Esophagus muscularis mucosa (tissue), 4 donors: Measurements from ENCODE around the gene FBXO46. TPM values are rescaled to one million over a fixed set of nuclear protein-coding genes. Genes with fewer than 3 reads are reported as not detected.
"Not testable (repeated sequence)": the region's sequence is repeated elsewhere in the genome, so short reads cannot be mapped to it uniquely, and the experiment has no call there.

Experiments
- DNase-seq: peaks from one replicate; pipeline ENCODE4 v3.0.0-alpha.2; 2017; ENCODE audit errors: extremely low spot score
- H3K27ac ChIP-seq, 4 donors: fragments of 200-600 bp; sonication (generic); replicated peaks in 1 of 4; 1 replicate in 3 of 4; 2 replicates in 1 of 4; pipeline ENCODE4 v1.5.1; 2016 to 2019; ENCODE audit warnings: mild to moderate bottlenecking in 1 of 4
- H3K27me3 ChIP-seq, 4 donors: fragments of 200-600 bp; sonication (generic); one replicate each; pipeline versions ENCODE4 v1.5.1 to v1.6.0; 2016 to 2019
- H3K36me3 ChIP-seq, 4 donors: fragments of 200-600 bp; sonication (generic); one replicate each; pipeline ENCODE4 v1.5.1; 2016 to 2019
- H3K4me1 ChIP-seq, 4 donors: fragments of 200-600 bp; sonication (generic); one replicate each; pipeline ENCODE4 v1.5.1; 2016 to 2019
- H3K4me3 ChIP-seq, 4 donors: fragments of 200-600 bp; sonication (generic); 1 replicate in 2 of 4; 2 replicates in 2 of 4; pipeline ENCODE4 v1.5.1; 2016 to 2019; ENCODE audit warnings: mild to moderate bottlenecking in 4 of 4, moderate library complexity in 1 of 4
- H3K9me3 ChIP-seq, 4 donors: fragments of 200-600 bp; sonication (generic); 1 replicate in 3 of 4; 2 replicates in 1 of 4; pipeline ENCODE4 v1.5.1; 2016 to 2019
- EP300 ChIP-seq: sonication (generic); formaldehyde crosslinking; IDR thresholded peaks from one replicate; pipeline ENCODE4 v1.6.1; 2017; ENCODE audit warnings: antibody characterized with exemption
- POLR2A ChIP-seq: fragments of 450-650 bp; IDR thresholded peaks from one replicate; pipeline ENCODE4 v1.6.1; 2017; ENCODE audit warnings: antibody characterized with exemption, moderate library complexity, mild to moderate bottlenecking, low read depth
- POLR2AphosphoS5 ChIP-seq, 2 donors: sonication (generic); formaldehyde crosslinking; IDR thresholded peaks; one replicate each; pipeline ENCODE4 v1.6.1; 2017; ENCODE audit warnings: antibody characterized with exemption in 2 of 2
- WGBS: methylation state at CpG from one replicate; pipeline ENCODE4 v1.1.5; 2018; 5-methylcytosine and 5-hydroxymethylcytosine counted together
- intact Hi-C: fragments of 100-400 bp; cut with DNase I; formaldehyde crosslinking; loops from one replicate; pipeline ENCODE4 v1.15.1; 2023
- total RNA-seq, 4 donors: library from RNA; depleted of rRNA; stranded (reverse); fragments of >200 nt; gene quantifications; one replicate each; pipeline versions ENCODE4 v1.1.0 to v1.2.1, GENCODE V29; 2016
- TF ChIP-seq, protein P1 (sequence below), 3 experiments: fragments of 200-600 bp in 2 of 3; fragments of 450-650 bp in 1 of 3; sonication (generic) in 2 of 3; IDR thresholded peaks; one replicate each; pipeline ENCODE4 v1.5.1; 2017 to 2019; ENCODE audit warnings: antibody characterized with exemption in 3 of 3, mild to moderate bottlenecking in 2 of 3, moderate library complexity in 1 of 3

FBXO46 gene
- total RNA-seq, 4 donors from 2014 or later, result 8.6 to 27.7 (median 18.2) TPM

- Histone ChIP-seq H3K27ac (peak overlapping the region; percentile 73 to 85 (median 78)), H3K4me3 (peak overlapping the region; percentile 69 to 85 (median 79)), H3K36me3 (peaks cover 0 to 12% (median 0%) of the 10 kb centered on the region in 4 donors), H3K4me1 (peaks cover 11 to 34% (median 25%) of the 10 kb centered on the region in 4 donors), H3K9me3 (no peaks in the 10 kb centered on the region), H3K27me3 (no peaks in the 10 kb centered on the region)
- intact Hi-C loops, result no loop called here
- TF ChIP-seq, protein P1, sequence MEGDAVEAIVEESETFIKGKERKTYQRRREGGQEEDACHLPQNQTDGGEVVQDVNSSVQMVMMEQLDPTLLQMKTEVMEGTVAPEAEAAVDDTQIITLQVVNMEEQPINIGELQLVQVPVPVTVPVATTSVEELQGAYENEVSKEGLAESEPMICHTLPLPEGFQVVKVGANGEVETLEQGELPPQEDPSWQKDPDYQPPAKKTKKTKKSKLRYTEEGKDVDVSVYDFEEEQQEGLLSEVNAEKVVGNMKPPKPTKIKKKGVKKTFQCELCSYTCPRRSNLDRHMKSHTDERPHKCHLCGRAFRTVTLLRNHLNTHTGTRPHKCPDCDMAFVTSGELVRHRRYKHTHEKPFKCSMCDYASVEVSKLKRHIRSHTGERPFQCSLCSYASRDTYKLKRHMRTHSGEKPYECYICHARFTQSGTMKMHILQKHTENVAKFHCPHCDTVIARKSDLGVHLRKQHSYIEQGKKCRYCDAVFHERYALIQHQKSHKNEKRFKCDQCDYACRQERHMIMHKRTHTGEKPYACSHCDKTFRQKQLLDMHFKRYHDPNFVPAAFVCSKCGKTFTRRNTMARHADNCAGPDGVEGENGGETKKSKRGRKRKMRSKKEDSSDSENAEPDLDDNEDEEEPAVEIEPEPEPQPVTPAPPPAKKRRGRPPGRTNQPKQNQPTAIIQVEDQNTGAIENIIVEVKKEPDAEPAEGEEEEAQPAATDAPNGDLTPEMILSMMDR (IDR thresholded peaks at IDR 0.05), result no peak
- WGBS, result 10% methylated on average over 10 of the region's 10 CpGs
- DNase-seq, result no peak
Observed at GRCh38 chr19:45729800-45730290, 851 bp downstream of the FBXO46 start.

DNA sequence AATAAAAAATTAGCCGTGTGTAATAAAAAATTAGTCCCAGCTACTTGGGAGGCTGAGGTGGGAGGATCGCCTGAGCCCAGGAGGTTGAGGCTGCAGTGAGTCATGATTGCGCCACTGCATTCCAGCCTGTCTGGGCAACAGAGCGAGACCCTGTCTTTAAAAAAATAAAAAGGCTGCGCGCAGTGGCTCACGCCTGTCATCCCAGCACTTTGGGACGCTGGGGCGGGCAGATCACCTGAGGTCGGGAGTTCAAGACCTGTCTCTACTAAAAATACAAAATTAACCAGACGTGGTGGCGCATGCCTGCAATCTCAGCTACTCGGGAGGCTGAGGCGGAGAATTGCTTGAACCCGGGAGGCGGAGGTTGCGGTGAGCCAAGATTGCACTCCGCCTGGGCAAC is 2.0 kb downstream of the FBXO46 start:
- H3K9me3 ChIP-seq, DNase-seq, intact Hi-C loops, H3K4me3 ChIP-seq, H3K27me3 ChIP-seq, H3K27ac ChIP-seq: not testable (repeated sequence)
- Histone ChIP-seq H3K36me3 (peaks cover 0 to 12% (median 0%) of the 10 kb centered on the region in 4 donors), H3K4me1 (peaks cover 11 to 34% (median 25%) of the 10 kb centered on the region in 4 donors)
- 97% methylated on average over 18 of the region's 18 CpGs for WGBS

DNA sequence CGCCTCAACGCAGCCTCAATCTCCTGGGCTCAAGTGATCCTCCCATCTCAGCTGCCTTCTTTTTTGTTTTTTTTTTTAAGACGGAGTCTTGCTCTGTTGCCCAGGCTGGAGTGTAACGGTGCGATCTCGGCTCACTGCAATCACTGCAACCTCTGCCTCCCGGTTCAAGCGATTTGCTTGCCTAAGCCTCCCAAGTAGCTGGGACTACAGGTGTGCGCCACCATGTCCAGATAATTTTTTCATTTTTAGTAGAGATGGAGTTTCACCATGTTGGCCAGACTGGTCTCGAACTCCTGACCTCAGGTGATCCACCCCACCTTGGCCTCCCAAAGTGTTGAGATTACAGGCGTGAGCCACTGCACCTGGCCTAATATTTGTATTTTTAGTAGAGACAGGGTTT is 10.6 kb downstream of the FBXO46 start:
- H3K27ac ChIP-seq, result not testable (repeated sequence)

GRCh38 chr19:45717983-45718650 is 12.6 kb downstream of the FBXO46 start:
- Histone ChIP-seq H3K4me3 (peak overlapping the region; percentile 55 to 81 (median 70)), H3K27ac (peak overlapping the region; percentile 89 to 95 (median 92)), H3K27me3 (no peaks in the 10 kb centered on the region), H3K9me3 (no peaks in the 10 kb centered on the region), H3K36me3 (peaks cover 2 to 24% (median 14%) of the 10 kb centered on the region in 4 donors), H3K4me1 (peaks cover 10 to 32% (median 24%) of the 10 kb centered on the region in 4 donors)
- DNase-seq, result no peak
- TF ChIP-seq POLR2AphosphoS5 (IDR thresholded peaks at IDR 0.05), result no peak
- intact Hi-C loops, result loop anchor here (2.0 kb wide), 1 partner anchor 49 kb away; no protein-coding TSS in a partner anchor
- 51% methylated on average over 10 of the region's 12 CpGs for whole genome bisulfite sequencing

More for the DNA sequence above, 10.6 kb downstream of the FBXO46 start:
- H3K36me3 ChIP-seq, result peaks cover 0 to 26% (median 14%) of the 10 kb centered on the region in 4 donors
- H3K9me3 ChIP-seq, H3K27me3 ChIP-seq, H3K4me3 ChIP-seq, intact Hi-C loops, DNase-seq: not testable (repeated sequence)
- WGBS, result 99% methylated on average over 11 of the region's 11 CpGs
- peaks cover 10 to 32% (median 24%) of the 10 kb centered on the region in 4 donors for H3K4me1 ChIP-seq

- Histone ChIP-seq H3K4me3 (peak overlapping the region; percentile 55 to 81 (median 70)), H3K9me3 (no peaks in the 10 kb centered on the region), H3K4me1 (peaks cover 7 to 30% (median 24%) of the 10 kb centered on the region in 4 donors), H3K36me3 (peaks cover 8 to 25% (median 17%) of the 10 kb centered on the region in 4 donors), H3K27me3 (no peaks in the 10 kb centered on the region), H3K27ac (peak overlapping the region; percentile 89 to 95 (median 92))
- TF ChIP-seq POLR2AphosphoS5 (IDR thresholded peaks at IDR 0.05) (peak; percentile 92 to 99), EP300 (no peak), POLR2A (peak; percentile 44)
- TF ChIP-seq, protein P1 (IDR thresholded peaks at IDR 0.05), result peak in 2 of 3 experiments; percentile 14 to 38
- 0% methylated on average over 40 of the region's 51 CpGs for WGBS
- peak; percentile 100 for DNase-seq
- intact Hi-C loops, result no loop called here
Observed at GRCh38 chr19:45717131-45717982, 13.3 kb downstream of the FBXO46 start.
